K562 treated with DMSO at 1 percent for 48 hours (cell line): ENCODE results near the gene C20orf141. TPM values are rescaled to one million over a fixed set of nuclear protein-coding genes. Genes with fewer than 3 reads are reported as not detected.

Experiments
- total RNA-seq: library from RNA; unstranded; fragments of 300-600 nt; gene quantifications from 2 replicates; pipeline ENCODE4 v1.2.3, GENCODE V29; 2022; ENCODE audit warnings: low replicate concordance; ENCODE audit errors: extremely low read depth

C20orf141 gene, protein sequence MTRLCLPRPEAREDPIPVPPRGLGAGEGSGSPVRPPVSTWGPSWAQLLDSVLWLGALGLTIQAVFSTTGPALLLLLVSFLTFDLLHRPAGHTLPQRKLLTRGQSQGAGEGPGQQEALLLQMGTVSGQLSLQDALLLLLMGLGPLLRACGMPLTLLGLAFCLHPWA
- total RNA-seq, result not detected in 2 replicates

DNA sequence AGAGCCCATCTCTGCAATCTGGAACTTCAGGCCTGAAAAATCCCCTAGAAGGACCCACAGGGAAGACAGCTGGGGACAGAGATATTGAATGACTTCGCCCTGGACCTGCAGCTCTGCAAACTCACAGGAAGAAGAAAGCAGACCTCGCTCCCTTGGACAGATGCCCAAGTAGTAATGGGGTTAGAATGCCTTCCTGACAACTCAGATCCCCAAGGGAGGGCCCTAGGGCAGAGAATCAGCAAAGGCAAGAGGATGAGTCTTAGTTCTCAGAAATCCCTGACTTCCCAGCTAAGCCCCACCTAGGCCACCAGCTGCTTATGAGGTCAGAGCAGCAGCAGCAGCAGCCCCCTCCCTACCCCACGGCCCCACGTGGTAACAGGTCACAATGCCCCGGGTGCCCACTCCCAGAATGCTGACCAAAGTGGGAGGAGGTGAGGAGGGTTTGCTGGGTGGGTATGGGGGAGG is at the start of gene C20orf141:
C20orf141 (plus strand) TSS at position 401 of the 465 bp plus-strand sequence. CDS start 198 bp downstream, outside the sequence.

DNA sequence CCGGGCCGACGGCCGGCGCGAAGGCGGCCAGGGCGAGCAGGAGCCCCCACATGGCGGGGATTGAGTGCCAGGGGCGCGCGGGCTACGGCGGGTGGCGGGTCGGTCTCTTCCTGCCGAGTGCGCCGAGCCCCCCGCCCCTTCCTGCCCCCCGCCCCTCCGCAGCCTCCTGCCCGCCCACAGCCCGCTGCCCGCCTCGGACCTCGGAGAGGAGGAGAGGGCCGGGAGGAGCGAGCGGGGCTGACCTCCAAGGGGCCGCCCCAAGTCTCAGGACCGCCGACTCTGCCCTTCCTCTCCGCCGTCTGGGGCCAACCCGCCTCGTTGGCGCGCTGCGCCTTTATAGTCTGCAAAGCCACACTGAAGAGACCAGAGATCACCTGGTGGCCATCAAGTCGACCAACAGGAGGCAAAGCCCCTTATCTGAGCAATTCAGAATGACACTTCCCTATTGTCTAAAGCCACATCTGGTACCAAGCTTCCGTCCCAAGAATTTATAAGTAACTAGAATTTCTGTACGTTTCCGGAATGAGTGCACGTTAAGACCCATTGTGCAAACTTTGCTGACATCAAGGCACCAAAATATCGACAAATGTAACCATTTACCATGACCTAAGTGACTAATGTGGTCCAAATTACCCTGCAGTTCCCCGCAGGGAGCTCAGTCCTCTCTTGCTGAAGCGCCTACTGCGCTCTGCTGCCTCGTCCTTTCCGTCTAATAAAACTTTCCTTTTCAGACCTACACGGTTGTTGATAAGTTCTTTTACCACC is 14.1 kb upstream of the C20orf141 start, which contains the start of gene CPXM1:
CPXM1 (minus strand) TSS at position 107 of the 765 bp plus-strand sequence; CDS start at position 52, 55 bp downstream.

DNA sequence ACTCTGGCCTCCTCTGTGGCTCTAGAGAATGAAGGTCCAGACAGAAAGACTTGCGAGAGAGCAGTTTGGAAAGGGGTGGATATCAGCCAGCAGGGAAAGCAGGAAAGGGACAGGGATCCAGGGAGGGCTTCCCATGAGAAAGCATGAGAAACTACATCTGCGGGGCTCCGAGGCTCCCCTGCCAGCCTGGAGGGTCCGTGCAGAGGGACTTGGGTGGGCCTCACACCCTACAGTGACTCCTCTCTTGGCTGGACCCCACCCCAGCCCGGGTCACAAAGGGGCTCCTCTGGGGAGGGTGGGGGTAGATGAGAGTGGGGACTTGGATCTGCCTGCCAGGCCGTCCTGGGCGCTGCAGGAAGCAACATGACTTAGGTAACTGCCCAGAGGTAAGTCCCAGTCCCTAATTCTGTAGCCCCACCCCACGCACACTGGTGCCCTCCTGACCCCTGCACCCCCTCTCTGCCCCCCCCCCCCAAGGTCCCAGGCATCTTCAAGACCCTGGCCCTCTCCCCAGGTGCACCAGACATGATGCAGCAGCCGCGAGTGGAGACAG is 1.3 kb downstream of the C20orf141 start, which contains the start of gene TMEM239:
TMEM239 (plus strand) TSS at position 335 of the 553 bp plus-strand sequence; CDS start at position 526, 191 bp downstream.

DNA sequence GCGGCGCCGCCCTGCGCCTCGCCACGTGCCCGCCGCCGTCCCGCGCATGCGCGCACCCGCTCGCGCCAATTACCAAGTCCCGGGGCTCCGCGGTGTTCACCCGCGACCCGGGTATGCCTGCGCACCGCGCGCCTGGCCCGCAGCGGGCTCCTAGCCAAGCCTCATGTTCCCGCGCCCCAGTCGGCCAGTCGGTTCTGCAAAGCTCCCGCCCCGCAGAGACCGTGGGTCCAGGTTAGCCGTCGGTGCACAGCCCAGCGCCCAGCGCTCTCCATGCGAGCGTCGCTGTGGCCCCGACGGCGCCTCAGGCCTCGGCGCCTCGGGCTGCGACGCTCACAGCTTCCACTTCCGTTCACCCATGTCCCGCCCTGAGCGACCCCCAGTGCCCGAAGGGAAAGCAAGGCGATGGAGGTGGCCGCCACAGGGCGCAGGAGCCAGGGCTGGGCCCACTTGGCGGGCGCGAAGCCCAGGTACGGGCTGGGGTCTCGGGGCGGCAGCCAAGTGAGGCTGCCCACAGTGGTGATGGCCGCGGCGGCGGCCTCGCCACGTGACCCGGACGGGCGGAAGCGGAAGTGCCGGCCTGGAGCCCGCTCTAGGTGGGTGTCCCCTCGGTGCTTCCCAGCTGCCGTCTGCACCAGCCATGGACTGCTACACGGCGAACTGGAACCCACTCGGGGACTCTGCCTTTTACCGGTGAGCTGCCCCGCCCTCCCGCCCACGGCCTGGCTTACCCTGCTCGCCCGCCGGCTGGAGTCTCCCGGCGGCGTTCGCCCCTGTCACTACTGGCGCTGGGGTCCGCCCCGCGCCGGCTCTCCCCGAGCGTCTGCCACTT is 25.6 kb downstream of the C20orf141 start, which contains the start of the genes PCED1A and VPS16:
PCED1A (minus strand) TSS at position 518 of the 829 bp plus-strand sequence. CDS start 743 bp downstream, outside the sequence.
VPS16 (plus strand) TSS at position 608 of the 829 bp plus-strand sequence; CDS start at position 638, 30 bp downstream.

Other genes with a start within 250 kb of the C20orf141 start
- gene NOP56, start 162.4 kb upstream of the C20orf141 start, total RNA-seq, result not detected in 2 replicates
- not detected in 2 replicates for gene IDH3B, start 150.8 kb upstream of the C20orf141 start, total RNA-seq
- gene EBF4, start 122.2 kb upstream of the C20orf141 start, total RNA-seq, result not detected in 2 replicates
- gene CPXM1, start 14.4 kb upstream of the C20orf141 start, total RNA-seq, result not detected in 2 replicates
- not detected in 2 replicates for gene TMEM239, start 1.4 kb downstream of the C20orf141 start, total RNA-seq
- gene PCED1A, start 25.7 kb downstream of the C20orf141 start, total RNA-seq, result not detected in 2 replicates
- not detected in 2 replicates for gene VPS16, start 25.8 kb downstream of the C20orf141 start, total RNA-seq
- not detected in 2 replicates for gene PTPRA, start 58.5 kb downstream of the C20orf141 start, total RNA-seq
- gene GNRH2, start 228.6 kb downstream of the C20orf141 start, total RNA-seq, result not detected in 2 replicates
- gene MRPS26, start 231.1 kb downstream of the C20orf141 start, total RNA-seq, result not detected in 2 replicates